HG03095 (cell line): ENCODE measurements around the gene GNAI3.
A peak's percentile ranks its signal among the peaks of the same experiment; 100 is the strongest.

Experiments used
- ATAC-seq: cut with Tn5 transposase; IDR thresholded peaks from one replicate; pipeline ENCODE4 v1.9.1; 2021; ENCODE audit warnings: moderate library complexity; ENCODE audit not compliant: unreplicated experiment

Gene GNAI3

GRCh38 chr1:109592916-109593315 is 44.5 kb downstream of the GNAI3 start:
- ATAC-seq, result no peak

GRCh38 chr1:109595531-109595930 is 47.1 kb downstream of the GNAI3 start:
- no peak for ATAC-seq

GRCh38 chr1:109598156-109598555 is 49.7 kb downstream of the GNAI3 start:
- no peak for ATAC-seq

- no peak for ATAC-seq
Observed at GRCh38 chr1:109598655-109599054, 50.2 kb downstream of the GNAI3 start.

- no peak for ATAC-seq
Observed at GRCh38 chr1:109603229-109603628, 54.8 kb downstream of the GNAI3 start.

- ATAC-seq, result no peak
Observed at GRCh38 chr1:109605381-109605780, 57.0 kb downstream of the GNAI3 start.

GRCh38 chr1:109609881-109610280 is 61.5 kb downstream of the GNAI3 start:
- ATAC-seq, result no peak

GRCh38 chr1:109610609-109611307 is 62.3 kb downstream of the GNAI3 start:
- no peak for ATAC-seq

- ATAC-seq, result no peak
Observed at GRCh38 chr1:109611308-109611990, 63.0 kb downstream of the GNAI3 start.

GRCh38 chr1:109613361-109614147 is 65.1 kb downstream of the GNAI3 start:
- ATAC-seq, result no peak

- ATAC-seq, result no peak
Observed at GRCh38 chr1:109615879-109616278, 67.5 kb downstream of the GNAI3 start.

- ATAC-seq, result no peak
Observed at GRCh38 chr1:109616391-109616790, 68.0 kb downstream of the GNAI3 start.

- ATAC-seq, result no peak
Observed at GRCh38 chr1:109617291-109617801, 68.9 kb downstream of the GNAI3 start.

- ATAC-seq, result no peak
Observed at GRCh38 chr1:109618661-109619575, 70.5 kb downstream of the GNAI3 start.

GRCh38 chr1:109619576-109620400 is 71.4 kb downstream of the GNAI3 start, which contains the start of the genes AMPD2 and GNAT2:
TSS of gene AMPD2 (plus strand) at chr1:109619837. CDS start at chr1:109621176, 1,339 bp downstream.
TSS of gene GNAT2 (minus strand) at chr1:109619616. CDS start at chr1:109612870, 6,746 bp downstream.
- ATAC-seq, result peak; percentile 48

- no peak for ATAC-seq
Observed at GRCh38 chr1:109620401-109620791, 72.0 kb downstream of the GNAI3 start.

GRCh38 chr1:109620841-109621286 is 72.4 kb downstream of the GNAI3 start:
- peak; percentile 76 for ATAC-seq

GRCh38 chr1:109621379-109622136 is 73.1 kb downstream of the GNAI3 start:
- ATAC-seq, result no peak
